ENCODE measurements around the gene HRH1. TPM values are rescaled to one million over a fixed set of nuclear protein-coding genes. Genes with fewer than 3 reads are reported as not detected.
A peak's percentile ranks its signal among the peaks of the same experiment; 100 is the strongest.

The HRH1 gene
- total RNA-seq, 1 experiment from 2014 or later, result 4.6 TPM

DNA sequence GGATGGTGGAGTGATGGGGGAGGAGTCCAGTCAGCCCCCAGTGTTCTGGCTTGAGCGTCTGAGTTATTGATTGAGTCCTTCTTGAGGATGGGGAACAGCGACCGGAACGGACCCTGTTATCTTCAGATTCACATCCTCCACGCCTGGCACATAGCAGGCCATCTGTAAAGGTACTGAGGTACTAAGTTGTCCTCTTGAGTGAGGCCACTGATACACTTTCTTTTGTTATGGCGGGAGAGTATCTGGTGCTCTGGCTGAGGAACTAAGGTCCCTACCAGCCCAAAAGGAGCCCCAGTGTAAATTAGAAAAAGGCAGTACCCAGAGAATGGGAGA, 16.7 kb upstream of the HRH1 start:
- Histone ChIP-seq H3K4me1 (ENCODE audit: control insufficient read depth, insufficient read depth, low read length) (peaks cover 3% of the 10 kb centered on the region; the same call in 1 of the 2 replicates), H3K27me3 (ENCODE audit: control insufficient read depth, insufficient read depth, low read length) (no peaks in the 10 kb centered on the region), H3K36me3 (ENCODE audit: control insufficient read depth, insufficient read depth, low read length) (no peaks in the 10 kb centered on the region), H3K4me3 (ENCODE audit: low read depth in 2 of 2, low read length in 2 of 2) (peak overlapping the region; percentile 38 to 74), H3K27ac (ENCODE audit: low read length) (no peak overlapping the region; the same call in 1 of the 2 replicates), H3K9me3 (ENCODE audit: control insufficient read depth, insufficient read depth, low read depth, low read length) (no peaks in the 10 kb centered on the region)
- no TSS peak for BruUV-seq (replicated peaks)
- no peak for TF ChIP-seq TCF7L2 (IDR thresholded peaks at IDR 0.05; ENCODE audit: low read depth, low read length)
- TF ChIP-seq, protein P1, sequence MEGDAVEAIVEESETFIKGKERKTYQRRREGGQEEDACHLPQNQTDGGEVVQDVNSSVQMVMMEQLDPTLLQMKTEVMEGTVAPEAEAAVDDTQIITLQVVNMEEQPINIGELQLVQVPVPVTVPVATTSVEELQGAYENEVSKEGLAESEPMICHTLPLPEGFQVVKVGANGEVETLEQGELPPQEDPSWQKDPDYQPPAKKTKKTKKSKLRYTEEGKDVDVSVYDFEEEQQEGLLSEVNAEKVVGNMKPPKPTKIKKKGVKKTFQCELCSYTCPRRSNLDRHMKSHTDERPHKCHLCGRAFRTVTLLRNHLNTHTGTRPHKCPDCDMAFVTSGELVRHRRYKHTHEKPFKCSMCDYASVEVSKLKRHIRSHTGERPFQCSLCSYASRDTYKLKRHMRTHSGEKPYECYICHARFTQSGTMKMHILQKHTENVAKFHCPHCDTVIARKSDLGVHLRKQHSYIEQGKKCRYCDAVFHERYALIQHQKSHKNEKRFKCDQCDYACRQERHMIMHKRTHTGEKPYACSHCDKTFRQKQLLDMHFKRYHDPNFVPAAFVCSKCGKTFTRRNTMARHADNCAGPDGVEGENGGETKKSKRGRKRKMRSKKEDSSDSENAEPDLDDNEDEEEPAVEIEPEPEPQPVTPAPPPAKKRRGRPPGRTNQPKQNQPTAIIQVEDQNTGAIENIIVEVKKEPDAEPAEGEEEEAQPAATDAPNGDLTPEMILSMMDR (IDR thresholded peaks at IDR 0.05), result no peak
- in situ Hi-C loops (cut with HindIII; ENCODE audit: low pct_unique_long_range_greater_than_20kb, low sequenced_read_pairs), result no loop called here
- CTCF ChIA-PET, result no interaction called here
- intact Hi-C loops (cut with micrococcal nuclease; ENCODE audit: unreplicated experiment), result no loop called here
- no peak for ATAC-seq
- no peak for DNase-seq (ENCODE audit: low read depth, low spot score)
- POLR2A ChIA-PET, result no interaction called here

DNA sequence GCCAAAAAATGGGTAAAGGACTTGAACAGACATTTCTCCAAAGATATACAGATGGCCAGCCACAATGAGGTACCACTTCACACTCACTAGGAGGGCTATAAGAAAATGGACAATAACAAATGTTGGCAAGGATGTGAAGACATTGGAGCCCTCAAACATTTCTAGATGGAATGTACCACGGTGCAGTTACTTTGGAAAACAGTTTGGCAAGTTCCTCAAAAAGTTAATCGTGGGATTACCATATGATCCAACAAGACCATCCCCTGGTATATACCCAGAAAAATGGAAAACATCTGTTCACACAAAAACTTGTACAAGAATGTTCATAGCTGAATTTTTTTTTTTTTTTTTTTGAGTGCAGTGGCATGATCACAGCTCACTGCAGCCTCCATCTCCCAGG, 15.9 kb upstream of the HRH1 start:
- Histone ChIP-seq H3K4me3 (ENCODE audit: low read depth in 2 of 2, low read length in 2 of 2) (no peak overlapping the region), H3K4me1 (ENCODE audit: control insufficient read depth, insufficient read depth, low read length) (peaks cover 3% of the 10 kb centered on the region; the same call in 1 of the 2 replicates), H3K9me3 (ENCODE audit: control insufficient read depth, insufficient read depth, low read depth, low read length) (no peaks in the 10 kb centered on the region), H3K27ac (ENCODE audit: low read length) (no peak overlapping the region), H3K36me3 (ENCODE audit: control insufficient read depth, insufficient read depth, low read length) (no peaks in the 10 kb centered on the region), H3K27me3 (ENCODE audit: control insufficient read depth, insufficient read depth, low read length) (no peaks in the 10 kb centered on the region)
- BruUV-seq (replicated peaks), result no TSS peak
- in situ Hi-C loops (cut with HindIII; ENCODE audit: low pct_unique_long_range_greater_than_20kb, low sequenced_read_pairs), result no loop called here
- ChIA-PET CTCF (interaction anchor here (0.6 kb wide), 1 partner anchor 289 kb away, joined by 5 read pairs; no protein-coding TSS in a partner anchor), POLR2A (no interaction called here)
- TF ChIP-seq SIN3A (IDR thresholded peaks at IDR 0.05; ENCODE audit: borderline replicate concordance, insufficient read depth, low read depth, low read length) (no peak), POLR2AphosphoS5 (IDR thresholded peaks at IDR 0.05; ENCODE audit: low read depth, low read length) (no peak), TCF7L2 (IDR thresholded peaks at IDR 0.05; ENCODE audit: low read depth, low read length) (no peak)
- TF ChIP-seq, protein P1 (IDR thresholded peaks at IDR 0.05), result no peak
- TF ChIP-seq, protein P2, sequence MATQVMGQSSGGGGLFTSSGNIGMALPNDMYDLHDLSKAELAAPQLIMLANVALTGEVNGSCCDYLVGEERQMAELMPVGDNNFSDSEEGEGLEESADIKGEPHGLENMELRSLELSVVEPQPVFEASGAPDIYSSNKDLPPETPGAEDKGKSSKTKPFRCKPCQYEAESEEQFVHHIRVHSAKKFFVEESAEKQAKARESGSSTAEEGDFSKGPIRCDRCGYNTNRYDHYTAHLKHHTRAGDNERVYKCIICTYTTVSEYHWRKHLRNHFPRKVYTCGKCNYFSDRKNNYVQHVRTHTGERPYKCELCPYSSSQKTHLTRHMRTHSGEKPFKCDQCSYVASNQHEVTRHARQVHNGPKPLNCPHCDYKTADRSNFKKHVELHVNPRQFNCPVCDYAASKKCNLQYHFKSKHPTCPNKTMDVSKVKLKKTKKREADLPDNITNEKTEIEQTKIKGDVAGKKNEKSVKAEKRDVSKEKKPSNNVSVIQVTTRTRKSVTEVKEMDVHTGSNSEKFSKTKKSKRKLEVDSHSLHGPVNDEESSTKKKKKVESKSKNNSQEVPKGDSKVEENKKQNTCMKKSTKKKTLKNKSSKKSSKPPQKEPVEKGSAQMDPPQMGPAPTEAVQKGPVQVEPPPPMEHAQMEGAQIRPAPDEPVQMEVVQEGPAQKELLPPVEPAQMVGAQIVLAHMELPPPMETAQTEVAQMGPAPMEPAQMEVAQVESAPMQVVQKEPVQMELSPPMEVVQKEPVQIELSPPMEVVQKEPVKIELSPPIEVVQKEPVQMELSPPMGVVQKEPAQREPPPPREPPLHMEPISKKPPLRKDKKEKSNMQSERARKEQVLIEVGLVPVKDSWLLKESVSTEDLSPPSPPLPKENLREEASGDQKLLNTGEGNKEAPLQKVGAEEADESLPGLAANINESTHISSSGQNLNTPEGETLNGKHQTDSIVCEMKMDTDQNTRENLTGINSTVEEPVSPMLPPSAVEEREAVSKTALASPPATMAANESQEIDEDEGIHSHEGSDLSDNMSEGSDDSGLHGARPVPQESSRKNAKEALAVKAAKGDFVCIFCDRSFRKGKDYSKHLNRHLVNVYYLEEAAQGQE (IDR thresholded peaks at IDR 0.05; ENCODE audit: insufficient read depth in 1 of 2, low read depth in 2 of 2, low read length in 1 of 2), result no peak
- no peak for DNase-seq (ENCODE audit: low read depth, low spot score)
- ATAC-seq, result no peak
- intact Hi-C loops (cut with micrococcal nuclease; ENCODE audit: unreplicated experiment), result no loop called here

All from Panc1 (cell line).